Gastroesophageal sphincter (tissue), 3 donors: ENCODE data around the gene CYP27A1.

Source experiments
- CTCF ChIP-seq, 4 experiments: fragments of 200-600 bp in 2 of 4; fragments of 450-650 bp in 2 of 4; sonication (generic) in 1 of 4; IDR thresholded peaks; one replicate each; pipeline ENCODE4 v1.5.1; 2017 to 2019; ENCODE audit warnings: antibody characterized with exemption in 4 of 4, mild to moderate bottlenecking in 2 of 4, moderate library complexity in 2 of 4
- EP300 ChIP-seq: sonication (generic); formaldehyde crosslinking; IDR thresholded peaks from one replicate; pipeline ENCODE4 v1.6.1; 2017; ENCODE audit warnings: antibody characterized with exemption, mild to moderate bottlenecking
- POLR2A ChIP-seq, 2 donors: fragments of 450-650 bp; IDR thresholded peaks; one replicate each; pipeline ENCODE4 v1.6.1; 2017; ENCODE audit warnings: antibody characterized with exemption in 2 of 2, mild to moderate bottlenecking in 2 of 2, moderate library complexity in 1 of 2

- no peak for TF ChIP-seq CTCF (IDR thresholded peaks at IDR 0.05)
- no peak for TF ChIP-seq EP300
- TF ChIP-seq POLR2A (IDR thresholded peaks at IDR 0.05) = no peak
These were observed 34.6 kb downstream of the CYP27A1 start for GRCh38 chr2:218816561-218817011.
